ENCODE measurements around the gene BNIP5. TPM values are rescaled to one million over a fixed set of nuclear protein-coding genes. Genes with fewer than 3 reads are reported as not detected.

BNIP5 gene
- total and polyA plus RNA-seq, 2 of the 13 experiments (the other 11 are each of a cell fraction or from before 2014, with no cell fraction given) = not detected

DNA sequence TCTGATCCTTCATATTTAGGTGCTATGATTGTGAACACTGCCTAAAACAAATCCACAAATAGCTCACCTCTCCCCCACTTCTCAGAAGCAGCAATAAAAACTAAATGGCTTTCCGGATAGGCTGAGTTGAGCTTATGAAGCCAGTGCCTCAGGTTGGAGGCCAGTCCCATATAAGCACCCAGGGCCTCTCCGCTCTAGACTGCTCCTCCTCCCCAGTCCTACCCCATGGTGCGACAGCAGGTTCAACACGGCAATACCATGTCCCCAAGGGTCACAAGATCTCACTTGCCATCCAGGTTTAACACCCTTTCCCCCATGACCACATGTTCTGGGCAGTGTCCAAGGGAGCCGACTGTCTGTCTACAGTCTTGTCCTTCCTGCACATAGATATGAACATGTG lies 20.8 kb downstream of the BNIP5 start:
- H3K9ac ChIP-seq (ENCODE audit: insufficient read depth, low read depth, low read length) = no peak overlapping the region
- DNase-seq (ENCODE audit: low spot score) = no peak
- intact Hi-C loops (cut with micrococcal nuclease; ENCODE audit: unreplicated experiment) (no loop called here), in situ Hi-C loops (cut with HindIII; ENCODE audit: extremely low pct_ligation_motif_present, low pct_unique_long_range_greater_than_20kb) (no loop called here)
- H3K4me3 ChIP-seq (replicated peaks in 1 of 3; ENCODE audit: insufficient read depth in 1 of 3, low read depth in 2 of 3, low read length in 3 of 3) = no peak overlapping the region
- H3K4me1 ChIP-seq (ENCODE audit: insufficient read depth, low read length) = peaks cover 25% of the 10 kb centered on the region
- ChIA-PET CTCF (ENCODE audit: low intra/inter-chr PET ratio, low total read pairs) (no interaction called here), POLR2A (no interaction called here)
- no peaks in the 10 kb centered on the region for H3K9me3 ChIP-seq (ENCODE audit: low read length)
- no peaks in the 10 kb centered on the region for H4K20me1 ChIP-seq (ENCODE audit: insufficient read depth, low read length)
- no peak for FAIRE-seq
- BruUV-seq (replicated peaks) = no TSS peak
- no peak overlapping the region for H3K27ac ChIP-seq (ENCODE audit: extremely low read length, insufficient read depth, low read length)
- no peak overlapping the region for H3K4me2 ChIP-seq (ENCODE audit: low read depth, low read length)
- H3K79me2 ChIP-seq (ENCODE audit: insufficient read depth, low read length) = no peaks in the 10 kb centered on the region
- H2AFZ ChIP-seq (ENCODE audit: low read length) = no peak overlapping the region
- H3K27me3 ChIP-seq (ENCODE audit: control insufficient read depth in 1 of 2, insufficient read depth in 2 of 2, low read length in 2 of 2) = peaks cover 4 to 26% of the 10 kb centered on the region in 2 experiments; a peak in 4 of 5 replicates
- H3K36me3 ChIP-seq (replicated peaks in 1 of 2; ENCODE audit: control insufficient read depth in 1 of 2, insufficient read depth in 2 of 2, low read length in 2 of 2) = no peaks in the 10 kb centered on the region
- ATAC-seq = no peak
- 43% methylated on average over 5 of the region's 5 CpGs for WGBS (ENCODE audit: low lambda C conversion rate)
- TF ChIP-seq HNRNPUL1 (IDR thresholded peaks at IDR 0.05; ENCODE audit: low read depth, low read length) (no peak), HNF1B (CRISPR knock-in tag; IDR thresholded peaks at IDR 0.05) (no peak), ZNF670 (CRISPR knock-in tag; IDR thresholded peaks at IDR 0.05; ENCODE audit: borderline replicate concordance) (no peak), SAP130 (CRISPR knock-in tag; IDR thresholded peaks at IDR 0.05; ENCODE audit: low read depth) (no peak), CBFB (CRISPR knock-in tag; IDR thresholded peaks at IDR 0.05) (no peak), PLSCR1 (CRISPR knock-in tag; IDR thresholded peaks at IDR 0.05; ENCODE audit: borderline replicate concordance) (no peak), HNRNPL (IDR thresholded peaks at IDR 0.05; ENCODE audit: low read depth, low read length) (no peak), ZSCAN31 (CRISPR knock-in tag; IDR thresholded peaks at IDR 0.05; ENCODE audit: low read depth) (no peak), POLR2AphosphoS2 (IDR thresholded peaks at IDR 0.05; ENCODE audit: low read depth, low read length) (no peak), ZNF12 (CRISPR knock-in tag; IDR thresholded peaks at IDR 0.05) (no peak), ZNF777 (CRISPR knock-in tag; IDR thresholded peaks at IDR 0.05) (no peak)
- TF ChIP-seq, protein P1, sequence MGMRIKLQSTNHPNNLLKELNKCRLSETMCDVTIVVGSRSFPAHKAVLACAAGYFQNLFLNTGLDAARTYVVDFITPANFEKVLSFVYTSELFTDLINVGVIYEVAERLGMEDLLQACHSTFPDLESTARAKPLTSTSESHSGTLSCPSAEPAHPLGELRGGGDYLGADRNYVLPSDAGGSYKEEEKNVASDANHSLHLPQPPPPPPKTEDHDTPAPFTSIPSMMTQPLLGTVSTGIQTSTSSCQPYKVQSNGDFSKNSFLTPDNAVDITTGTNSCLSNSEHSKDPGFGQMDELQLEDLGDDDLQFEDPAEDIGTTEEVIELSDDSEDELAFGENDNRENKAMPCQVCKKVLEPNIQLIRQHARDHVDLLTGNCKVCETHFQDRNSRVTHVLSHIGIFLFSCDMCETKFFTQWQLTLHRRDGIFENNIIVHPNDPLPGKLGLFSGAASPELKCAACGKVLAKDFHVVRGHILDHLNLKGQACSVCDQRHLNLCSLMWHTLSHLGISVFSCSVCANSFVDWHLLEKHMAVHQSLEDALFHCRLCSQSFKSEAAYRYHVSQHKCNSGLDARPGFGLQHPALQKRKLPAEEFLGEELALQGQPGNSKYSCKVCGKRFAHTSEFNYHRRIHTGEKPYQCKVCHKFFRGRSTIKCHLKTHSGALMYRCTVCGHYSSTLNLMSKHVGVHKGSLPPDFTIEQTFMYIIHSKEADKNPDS (CRISPR knock-in tag; IDR thresholded peaks at IDR 0.05) = no peak
- TF ChIP-seq, protein P2, sequence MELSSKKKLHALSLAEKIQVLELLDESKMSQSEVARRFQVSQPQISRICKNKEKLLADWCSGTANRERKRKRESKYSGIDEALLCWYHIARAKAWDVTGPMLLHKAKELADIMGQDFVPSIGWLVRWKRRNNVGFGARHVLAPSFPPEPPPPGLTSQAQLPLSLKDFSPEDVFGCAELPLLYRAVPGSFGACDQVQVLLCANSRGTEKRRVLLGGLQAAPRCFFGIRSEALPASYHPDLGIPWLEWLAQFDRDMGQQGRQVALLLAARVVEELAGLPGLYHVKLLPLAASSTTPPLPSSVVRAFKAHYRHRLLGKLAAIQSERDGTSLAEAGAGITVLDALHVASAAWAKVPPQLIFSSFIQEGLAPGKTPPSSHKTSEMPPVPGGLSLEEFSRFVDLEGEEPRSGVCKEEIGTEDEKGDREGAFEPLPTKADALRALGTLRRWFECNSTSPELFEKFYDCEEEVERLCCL (CRISPR knock-in tag; IDR thresholded peaks at IDR 0.05; ENCODE audit: borderline replicate concordance) = no peak

Measured in HepG2 (cell line).